ENCODE results near the gene IARS1.

The IARS1 gene

DNA sequence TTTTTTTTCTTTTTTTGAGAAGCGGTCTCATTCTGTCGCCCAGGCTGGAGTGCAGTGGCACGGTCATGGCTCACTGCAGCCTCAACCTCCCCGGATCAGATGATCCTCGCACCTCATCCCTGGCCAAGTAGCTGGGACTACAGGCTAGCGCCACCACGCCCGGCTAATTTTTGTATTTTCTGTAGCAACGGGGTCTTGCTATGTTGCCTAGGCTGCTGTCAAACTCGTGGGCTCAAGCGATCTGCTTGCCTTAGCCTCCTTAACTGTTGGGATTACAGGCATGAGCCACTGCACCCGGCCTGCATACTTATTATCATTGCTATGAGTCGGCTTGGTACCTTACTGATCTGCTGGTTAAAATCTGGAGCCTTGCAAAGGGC lies 790 bp upstream of the IARS1 start:
- Mint-ChIP-seq H3K4me1 (peaks cover 30% of the 10 kb centered on the region), H3K9me3 (no peaks in the 10 kb centered on the region), H3K27me3 (ENCODE audit: low read depth) (no peaks in the 10 kb centered on the region), H3K4me3 (peak overlapping the region; percentile 97 to 99 (median 98)), H3K36me3 (ENCODE audit: low read depth) (peaks cover 38% of the 10 kb centered on the region), H3K27ac (peak overlapping the region; percentile 99)
- TF ChIP-seq CTCF (IDR thresholded peaks at IDR 0.05; ENCODE audit: unreplicated experiment in 3 of 3) = no peak

DNA sequence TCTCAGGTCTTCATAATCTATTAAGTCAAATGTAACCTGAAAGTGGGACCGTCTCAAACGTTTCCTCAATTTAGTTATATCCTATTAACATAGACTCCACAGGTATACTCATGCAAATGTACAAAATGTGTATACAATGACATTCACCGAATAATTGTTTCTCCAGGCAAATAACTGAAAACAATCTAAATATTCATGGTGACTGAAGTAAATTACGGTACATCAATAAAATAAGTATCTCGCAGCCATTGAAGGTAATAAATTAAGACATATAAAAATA lies 482 bp downstream of the IARS1 start:
- no peaks in the 10 kb centered on the region for H3K9me3 Mint-ChIP-seq
- H3K4me3 Mint-ChIP-seq = peak overlapping the region; percentile 97 to 99 (median 98)
- peak overlapping the region; percentile 3 to 99 (median 34) for H3K27ac Mint-ChIP-seq
- H3K4me1 Mint-ChIP-seq = peaks cover 30% of the 10 kb centered on the region
- no peak for TF ChIP-seq CTCF (IDR thresholded peaks at IDR 0.05; ENCODE audit: unreplicated experiment in 3 of 3)
- peaks cover 37% of the 10 kb centered on the region for H3K36me3 Mint-ChIP-seq (ENCODE audit: low read depth)
- H3K27me3 Mint-ChIP-seq (ENCODE audit: low read depth) = no peaks in the 10 kb centered on the region

DNA sequence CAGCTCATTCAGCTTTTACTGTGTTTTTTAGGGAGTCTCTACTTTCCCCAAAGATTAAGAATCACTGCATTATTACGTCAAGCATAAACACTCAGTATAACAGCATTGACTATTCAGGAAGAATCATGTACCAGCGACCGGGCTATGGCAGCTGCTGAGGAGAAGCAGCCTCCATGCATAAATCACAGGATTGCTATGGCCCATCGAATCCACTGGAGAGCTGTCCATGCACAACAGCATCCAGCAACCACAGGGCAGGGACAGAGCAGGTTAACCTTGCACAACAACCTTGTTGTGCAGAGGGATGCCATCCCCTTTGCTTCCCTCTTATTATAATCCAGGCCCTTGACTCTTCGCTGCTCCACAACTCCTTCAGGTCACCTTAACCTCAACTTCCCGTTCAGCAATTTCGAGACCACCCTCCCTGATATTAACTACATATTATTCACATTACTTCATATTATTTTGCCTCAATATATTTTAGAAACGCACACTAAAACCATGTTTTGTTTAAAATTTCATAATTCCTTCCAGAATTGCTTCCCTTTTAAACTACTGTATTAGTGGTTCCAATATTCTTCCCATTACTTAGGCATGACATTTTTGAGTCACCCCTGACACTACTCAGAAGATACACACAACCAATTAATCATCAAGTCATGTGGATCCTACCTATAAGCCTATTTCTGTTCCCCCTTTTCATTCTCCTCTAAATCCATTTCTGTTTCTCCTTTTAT lies 991 bp downstream of the IARS1 start:
- H3K27me3 Mint-ChIP-seq (ENCODE audit: low read depth) = no peaks in the 10 kb centered on the region
- H3K4me1 Mint-ChIP-seq = peaks cover 30% of the 10 kb centered on the region
- peak overlapping the region; percentile 97 to 99 (median 98) for H3K4me3 Mint-ChIP-seq
- H3K27ac Mint-ChIP-seq = peak overlapping the region; percentile 3 to 99 (median 34)
- no peaks in the 10 kb centered on the region for H3K9me3 Mint-ChIP-seq
- H3K36me3 Mint-ChIP-seq (ENCODE audit: low read depth) = peaks cover 38% of the 10 kb centered on the region
- no peak for TF ChIP-seq CTCF (IDR thresholded peaks at IDR 0.05; ENCODE audit: unreplicated experiment in 3 of 3)

DNA sequence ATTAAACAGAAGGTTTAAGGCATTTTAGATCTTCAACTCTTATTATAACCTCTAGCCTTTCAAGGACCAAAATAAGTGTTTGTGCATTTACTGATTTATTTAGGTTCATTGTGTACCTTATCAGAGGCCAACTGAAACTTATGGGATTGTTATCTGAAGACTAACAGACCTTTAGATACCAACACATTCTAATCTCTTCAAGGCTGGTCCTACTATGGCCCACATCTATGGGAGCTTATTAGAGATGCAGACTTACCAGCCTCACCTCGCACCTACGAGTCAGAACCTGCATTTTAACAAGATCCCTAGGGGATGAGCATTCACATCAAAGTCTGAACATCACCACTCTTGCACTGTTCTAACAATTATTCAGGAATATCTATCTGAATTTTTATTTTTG lies 1.9 kb downstream of the IARS1 start:
- Mint-ChIP-seq H3K4me3 (peak overlapping the region; percentile 31 to 98 (median 53)), H3K27me3 (ENCODE audit: low read depth) (no peaks in the 10 kb centered on the region), H3K36me3 (ENCODE audit: low read depth) (peaks cover 36% of the 10 kb centered on the region), H3K9me3 (no peaks in the 10 kb centered on the region), H3K4me1 (peaks cover 30% of the 10 kb centered on the region), H3K27ac (no peak overlapping the region)
- no peak for TF ChIP-seq CTCF (IDR thresholded peaks at IDR 0.05; ENCODE audit: unreplicated experiment in 3 of 3)

- Mint-ChIP-seq H3K36me3 (ENCODE audit: low read depth) (peaks cover 38% of the 10 kb centered on the region), H3K9me3 (no peaks in the 10 kb centered on the region), H3K27ac (peak overlapping the region in 1 of 3 experiments; percentile 30), H3K4me3 (peak overlapping the region; percentile 69 to 76 (median 70)), H3K27me3 (ENCODE audit: low read depth) (no peaks in the 10 kb centered on the region), H3K4me1 (peaks cover 30% of the 10 kb centered on the region)
- TF ChIP-seq CTCF (IDR thresholded peaks at IDR 0.05; ENCODE audit: unreplicated experiment in 3 of 3) = no peak
These were observed 2.6 kb downstream of the IARS1 start for GRCh38 chr9:92290785-92291429.
